Panc1 (cell line): Measurements from ENCODE around the gene SAMD14. TPM values are rescaled to one million over a fixed set of nuclear protein-coding genes. Genes with fewer than 3 reads are reported as not detected.

Source experiments
- ATAC-seq: fragments of 200-7000 bp; cut with Tn5 transposase; 2 replicates; pipeline ENCODE4 v1.9.1; 2020; ENCODE audit warnings: mild to moderate bottlenecking, moderate library complexity
- BruUV-seq: library from RNA; stranded (reverse); fragments of 400-500 nt; replicated peaks from 2 replicates; lab custom pipeline; 2021; lab: Mats Ljungman, UMichigan
- CTCF ChIA-PET: fragments of 300-600 bp; sonication (Branson Sonifier 250); formaldehyde crosslinking; loops from one replicate; lab custom pipeline; 2022; ENCODE audit warnings: antibody characterized with exemption; lab: Charles Lee
- POLR2A ChIA-PET: fragments of 300-600 bp; sonication (Branson Sonifier 250); formaldehyde crosslinking; loops from one replicate; lab custom pipeline; 2022; ENCODE audit warnings: antibody characterized with exemption; lab: Charles Lee
- DNase-seq: peaks from one replicate; pipeline ENCODE4 v3.0.0-alpha.2; 2010; ENCODE audit warnings: low read depth, low spot score
- H3K27ac ChIP-seq: 2 replicates; pipeline ENCODE4 v1.5.1; 2011; ENCODE audit warnings: mild to moderate bottlenecking, low read length, inconsistent platforms
- H3K27me3 ChIP-seq: fragments of 200-500 bp; sonication (Bioruptor generic); 2 replicates; pipeline ENCODE4 v1.6.0; 2014; ENCODE audit warnings: low read length, inconsistent platforms; ENCODE audit not compliant: control insufficient read depth, insufficient read depth
- H3K36me3 ChIP-seq: fragments of 200-500 bp; sonication (Bioruptor generic); 2 replicates; pipeline ENCODE4 v1.5.1; 2014; ENCODE audit warnings: inconsistent platforms, mild to moderate bottlenecking, low read length, moderate library complexity; ENCODE audit not compliant: control insufficient read depth, insufficient read depth
- H3K4me1 ChIP-seq: 2 replicates; pipeline ENCODE4 v1.5.1; 2011; ENCODE audit warnings: inconsistent platforms, mild to moderate bottlenecking, low read length, moderate library complexity; ENCODE audit not compliant: control insufficient read depth, insufficient read depth
- H3K4me3 ChIP-seq, 2 experiments: 2 replicates each; pipeline ENCODE4 v1.5.1; 2011 to 2012; ENCODE audit warnings: low read depth in 2 of 2, low read length in 2 of 2, mild to moderate bottlenecking in 2 of 2, inconsistent platforms in 1 of 2, moderate library complexity in 1 of 2
- H3K9me3 ChIP-seq: fragments of 200-500 bp; sonication (Bioruptor generic); 2 replicates; pipeline ENCODE4 v1.5.1; 2014; ENCODE audit warnings: low read depth, mild to moderate bottlenecking, inconsistent platforms, low read length, moderate library complexity; ENCODE audit not compliant: control insufficient read depth, insufficient read depth
- POLR2AphosphoS5 ChIP-seq: IDR thresholded peaks from 2 replicates; pipeline ENCODE4 v1.6.1; 2012; ENCODE audit warnings: mild to moderate bottlenecking, low read depth, low read length, moderate library complexity
- SIN3A ChIP-seq: IDR thresholded peaks from 2 replicates; pipeline ENCODE4 v1.6.1; 2012; ENCODE audit warnings: low read depth, mild to moderate bottlenecking, low read length, moderate library complexity, borderline replicate concordance; ENCODE audit not compliant: insufficient read depth
- TCF7L2 ChIP-seq: IDR thresholded peaks from 2 replicates; pipeline ENCODE4 v1.6.1; 2011; ENCODE audit warnings: mild to moderate bottlenecking, low read depth, low read length, inconsistent platforms
- in situ Hi-C: cut with HindIII; loops from 2 replicates; pipeline ENCODE4 v1.10.0; 2016; ENCODE audit warnings: low sequenced_read_pairs, low pct_unique_long_range_greater_than_20kb
- intact Hi-C: fragments of 100-400 bp; cut with micrococcal nuclease; formaldehyde crosslinking; loops from one replicate; pipeline ENCODE4 v1.10.0; 2022; ENCODE audit not compliant: unreplicated experiment
- total RNA-seq: library from RNA; stranded (reverse); gene quantifications from one replicate; pipeline ENCODE4 v1.2.1, GENCODE V29; 2021; ENCODE audit not compliant: unreplicated experiment
- TF ChIP-seq, protein P1 (sequence below), 2 experiments: IDR thresholded peaks; 2 replicates each; pipeline ENCODE4 v1.6.1; 2011 to 2012; ENCODE audit warnings: low read depth in 2 of 2, control low read depth in 1 of 2, low read length in 1 of 2, mild to moderate bottlenecking in 1 of 2, moderate library complexity in 1 of 2; ENCODE audit not compliant: insufficient read depth in 1 of 2
- TF ChIP-seq, protein P2 (sequence below): fragments of 450-650 bp; IDR thresholded peaks from 2 replicates; pipeline ENCODE4 v1.5.1; 2017; ENCODE audit warnings: mild to moderate bottlenecking

Gene SAMD14
- total RNA-seq, 1 experiment from 2014 or later = 6.9 TPM

DNA sequence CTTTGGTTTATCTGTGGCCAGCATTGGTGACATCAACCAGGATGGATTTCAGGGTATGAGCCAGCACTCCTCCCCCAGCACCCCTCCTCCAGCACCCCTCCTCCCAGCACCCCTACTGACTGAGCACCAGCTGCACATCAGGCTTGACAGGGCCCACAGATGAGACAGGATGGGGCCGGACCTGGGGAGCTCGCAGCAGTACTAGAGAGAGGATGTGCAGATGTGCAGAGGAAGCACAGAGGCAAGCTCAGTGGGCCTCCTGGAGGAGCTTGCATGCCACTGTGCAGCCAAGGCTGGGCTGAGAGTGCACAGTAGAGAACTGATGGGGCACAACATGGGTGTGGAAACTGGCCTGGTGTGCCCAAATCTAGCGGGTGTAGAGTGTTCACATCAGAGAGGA is 57.8 kb downstream of the SAMD14 start:
- no peak for ATAC-seq
- Histone ChIP-seq H3K27ac (no peak overlapping the region), H3K36me3 (peaks cover 23% of the 10 kb centered on the region), H3K4me3 (no peak overlapping the region), H3K27me3 (no peaks in the 10 kb centered on the region), H3K9me3 (no peaks in the 10 kb centered on the region), H3K4me1 (0 out of 2 replicates have a peak, but pooled peaks cover 2% of the 10 kb centered on the region)
- intact Hi-C loops (no loop called here), in situ Hi-C loops (no loop called here)
- TF ChIP-seq, protein P1, sequence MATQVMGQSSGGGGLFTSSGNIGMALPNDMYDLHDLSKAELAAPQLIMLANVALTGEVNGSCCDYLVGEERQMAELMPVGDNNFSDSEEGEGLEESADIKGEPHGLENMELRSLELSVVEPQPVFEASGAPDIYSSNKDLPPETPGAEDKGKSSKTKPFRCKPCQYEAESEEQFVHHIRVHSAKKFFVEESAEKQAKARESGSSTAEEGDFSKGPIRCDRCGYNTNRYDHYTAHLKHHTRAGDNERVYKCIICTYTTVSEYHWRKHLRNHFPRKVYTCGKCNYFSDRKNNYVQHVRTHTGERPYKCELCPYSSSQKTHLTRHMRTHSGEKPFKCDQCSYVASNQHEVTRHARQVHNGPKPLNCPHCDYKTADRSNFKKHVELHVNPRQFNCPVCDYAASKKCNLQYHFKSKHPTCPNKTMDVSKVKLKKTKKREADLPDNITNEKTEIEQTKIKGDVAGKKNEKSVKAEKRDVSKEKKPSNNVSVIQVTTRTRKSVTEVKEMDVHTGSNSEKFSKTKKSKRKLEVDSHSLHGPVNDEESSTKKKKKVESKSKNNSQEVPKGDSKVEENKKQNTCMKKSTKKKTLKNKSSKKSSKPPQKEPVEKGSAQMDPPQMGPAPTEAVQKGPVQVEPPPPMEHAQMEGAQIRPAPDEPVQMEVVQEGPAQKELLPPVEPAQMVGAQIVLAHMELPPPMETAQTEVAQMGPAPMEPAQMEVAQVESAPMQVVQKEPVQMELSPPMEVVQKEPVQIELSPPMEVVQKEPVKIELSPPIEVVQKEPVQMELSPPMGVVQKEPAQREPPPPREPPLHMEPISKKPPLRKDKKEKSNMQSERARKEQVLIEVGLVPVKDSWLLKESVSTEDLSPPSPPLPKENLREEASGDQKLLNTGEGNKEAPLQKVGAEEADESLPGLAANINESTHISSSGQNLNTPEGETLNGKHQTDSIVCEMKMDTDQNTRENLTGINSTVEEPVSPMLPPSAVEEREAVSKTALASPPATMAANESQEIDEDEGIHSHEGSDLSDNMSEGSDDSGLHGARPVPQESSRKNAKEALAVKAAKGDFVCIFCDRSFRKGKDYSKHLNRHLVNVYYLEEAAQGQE (IDR thresholded peaks at IDR 0.05; ENCODE audit: insufficient read depth in 1 of 2, low read depth in 2 of 2, low read length in 1 of 2) = no peak
- TF ChIP-seq TCF7L2 = no peak
- no peak for TF ChIP-seq SIN3A
- TF ChIP-seq POLR2AphosphoS5 = no peak
- TF ChIP-seq, protein P2, sequence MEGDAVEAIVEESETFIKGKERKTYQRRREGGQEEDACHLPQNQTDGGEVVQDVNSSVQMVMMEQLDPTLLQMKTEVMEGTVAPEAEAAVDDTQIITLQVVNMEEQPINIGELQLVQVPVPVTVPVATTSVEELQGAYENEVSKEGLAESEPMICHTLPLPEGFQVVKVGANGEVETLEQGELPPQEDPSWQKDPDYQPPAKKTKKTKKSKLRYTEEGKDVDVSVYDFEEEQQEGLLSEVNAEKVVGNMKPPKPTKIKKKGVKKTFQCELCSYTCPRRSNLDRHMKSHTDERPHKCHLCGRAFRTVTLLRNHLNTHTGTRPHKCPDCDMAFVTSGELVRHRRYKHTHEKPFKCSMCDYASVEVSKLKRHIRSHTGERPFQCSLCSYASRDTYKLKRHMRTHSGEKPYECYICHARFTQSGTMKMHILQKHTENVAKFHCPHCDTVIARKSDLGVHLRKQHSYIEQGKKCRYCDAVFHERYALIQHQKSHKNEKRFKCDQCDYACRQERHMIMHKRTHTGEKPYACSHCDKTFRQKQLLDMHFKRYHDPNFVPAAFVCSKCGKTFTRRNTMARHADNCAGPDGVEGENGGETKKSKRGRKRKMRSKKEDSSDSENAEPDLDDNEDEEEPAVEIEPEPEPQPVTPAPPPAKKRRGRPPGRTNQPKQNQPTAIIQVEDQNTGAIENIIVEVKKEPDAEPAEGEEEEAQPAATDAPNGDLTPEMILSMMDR = no peak
- POLR2A ChIA-PET = no interaction called here
- CTCF ChIA-PET = no interaction called here
- DNase-seq = no peak
- no TSS peak for BruUV-seq

DNA sequence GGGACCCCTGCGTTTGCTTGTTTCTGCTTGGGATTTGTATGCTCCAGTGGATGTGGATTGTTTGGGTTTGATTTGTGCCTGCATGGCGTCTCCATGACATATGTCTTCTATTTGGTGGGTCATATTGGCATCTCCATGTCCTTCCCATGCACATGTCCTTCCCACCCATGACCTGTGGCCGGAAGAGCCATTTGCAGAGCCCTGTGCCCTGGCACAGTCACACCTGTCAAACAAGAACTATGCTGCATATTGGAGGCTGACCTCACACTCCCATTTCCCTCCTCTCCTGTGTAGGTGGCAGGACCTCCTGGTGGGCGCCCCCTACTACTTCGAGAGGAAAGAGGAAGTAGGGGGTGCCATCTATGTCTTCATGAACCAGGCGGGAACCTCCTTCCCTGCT is 58.3 kb downstream of the SAMD14 start:
- H3K4me1 ChIP-seq = 0 out of 2 replicates have a peak, but pooled peaks cover 7% of the 10 kb centered on the region
- H3K4me3 ChIP-seq = no peak overlapping the region
- ChIA-PET POLR2A (no interaction called here), CTCF (no interaction called here)
- peaks cover 24% of the 10 kb centered on the region for H3K36me3 ChIP-seq
- TF ChIP-seq SIN3A (no peak), POLR2AphosphoS5 (no peak), TCF7L2 (no peak)
- TF ChIP-seq, protein P1 (IDR thresholded peaks at IDR 0.05; ENCODE audit: insufficient read depth in 1 of 2, low read depth in 2 of 2, low read length in 1 of 2) = no peak
- TF ChIP-seq, protein P2 = no peak
- intact Hi-C loops = no loop called here
- DNase-seq = no peak
- H3K27ac ChIP-seq = no peak overlapping the region
- in situ Hi-C loops = no loop called here
- no peak for ATAC-seq
- H3K27me3 ChIP-seq = no peaks in the 10 kb centered on the region
- H3K9me3 ChIP-seq = no peaks in the 10 kb centered on the region
- no TSS peak for BruUV-seq
